Measurements from ENCODE around the gene SELENOW. TPM values are rescaled to one million over a fixed set of nuclear protein-coding genes. Genes with fewer than 3 reads are reported as not detected.

The SELENOW gene
- total RNA-seq, 1 experiment from 2014 or later: 466 TPM

- no peak for DNase-seq
- Mint-ChIP-seq H3K36me3 (ENCODE audit: insufficient read depth, unreplicated experiment) (no peaks in the 10 kb centered on the region), H3K9me3 (ENCODE audit: low read depth, unreplicated experiment) (no peaks in the 10 kb centered on the region), H3K27me3 (ENCODE audit: unreplicated experiment) (peaks cover 61% of the 10 kb centered on the region), H3K4me1 (ENCODE audit: low read depth, unreplicated experiment) (no peaks in the 10 kb centered on the region), H3K4me3 (ENCODE audit: low read depth, unreplicated experiment) (no peak overlapping the region), H3K27ac (ENCODE audit: unreplicated experiment) (no peak overlapping the region)
- no peak for TF ChIP-seq CTCF (IDR thresholded peaks at IDR 0.05; ENCODE audit: unreplicated experiment)
- intact Hi-C loops (cut with micrococcal nuclease; ENCODE audit: unreplicated experiment): no loop called here
- CTCF ChIA-PET: no interaction called here
- no TSS peak for BruUV-seq (replicated peaks)
These were observed 41.4 kb downstream of the SELENOW start for GRCh38 chr19:47819858-47820257.

- intact Hi-C loops (cut with micrococcal nuclease; ENCODE audit: unreplicated experiment): no loop called here
- Mint-ChIP-seq H3K4me3 (ENCODE audit: low read depth, unreplicated experiment) (no peak overlapping the region), H3K27me3 (ENCODE audit: unreplicated experiment) (peaks cover 61% of the 10 kb centered on the region), H3K36me3 (ENCODE audit: insufficient read depth, unreplicated experiment) (no peaks in the 10 kb centered on the region), H3K27ac (ENCODE audit: unreplicated experiment) (no peak overlapping the region), H3K4me1 (ENCODE audit: low read depth, unreplicated experiment) (no peaks in the 10 kb centered on the region), H3K9me3 (ENCODE audit: low read depth, unreplicated experiment) (no peaks in the 10 kb centered on the region)
- CTCF ChIA-PET: interaction anchor here (0.7 kb wide), 1 partner anchor 25 kb away, joined by 3 read pairs; no protein-coding TSS in a partner anchor
- BruUV-seq (replicated peaks): no TSS peak
- no peak for TF ChIP-seq CTCF (IDR thresholded peaks at IDR 0.05; ENCODE audit: unreplicated experiment)
- no peak for DNase-seq
These were observed 41.9 kb downstream of the SELENOW start for GRCh38 chr19:47820410-47820809.

GRCh38 chr19:47821460-47822020 is 43.0 kb downstream of the SELENOW start, which contains the start of gene CRX:
TSS of gene CRX (plus strand) at chr19:47821937. CDS start at chr19:47834444, 12,507 bp downstream.
- no peak for DNase-seq
- Mint-ChIP-seq H3K4me3 (ENCODE audit: low read depth, unreplicated experiment) (no peak within 1 kb of the TSS), H3K36me3 (ENCODE audit: insufficient read depth, unreplicated experiment) (no peaks in the 10 kb centered on the region), H3K27me3 (ENCODE audit: unreplicated experiment) (peaks cover 66% of the 10 kb centered on the region), H3K4me1 (ENCODE audit: low read depth, unreplicated experiment) (no peaks in the 10 kb centered on the region), H3K9me3 (ENCODE audit: low read depth, unreplicated experiment) (no peaks in the 10 kb centered on the region), H3K27ac (ENCODE audit: unreplicated experiment) (no peak within 1 kb of the TSS)
- TF ChIP-seq CTCF (IDR thresholded peaks at IDR 0.05; ENCODE audit: unreplicated experiment): no peak
- no TSS peak for BruUV-seq (replicated peaks)
- intact Hi-C loops (cut with micrococcal nuclease; ENCODE audit: unreplicated experiment): no loop called here
- CTCF ChIA-PET: no interaction called here

GRCh38 chr19:47824396-47824795 is 45.9 kb downstream of the SELENOW start:
- Mint-ChIP-seq H3K36me3 (ENCODE audit: insufficient read depth, unreplicated experiment) (no peaks in the 10 kb centered on the region), H3K4me1 (ENCODE audit: low read depth, unreplicated experiment) (no peaks in the 10 kb centered on the region), H3K27me3 (ENCODE audit: unreplicated experiment) (peaks cover 73% of the 10 kb centered on the region), H3K27ac (ENCODE audit: unreplicated experiment) (no peak overlapping the region), H3K9me3 (ENCODE audit: low read depth, unreplicated experiment) (peaks cover 3% of the 10 kb centered on the region), H3K4me3 (ENCODE audit: low read depth, unreplicated experiment) (no peak overlapping the region)
- TF ChIP-seq CTCF (IDR thresholded peaks at IDR 0.05; ENCODE audit: unreplicated experiment): no peak
- no peak for DNase-seq
- CTCF ChIA-PET: no interaction called here
- intact Hi-C loops (cut with micrococcal nuclease; ENCODE audit: unreplicated experiment): no loop called here
- BruUV-seq (replicated peaks): no TSS peak

Data from Calu3 (cell line).